Measurements from ENCODE around the gene TEPSIN. TPM values are rescaled to one million over a fixed set of nuclear protein-coding genes. Genes with fewer than 3 reads are reported as not detected.

TEPSIN gene
- total and polyA plus RNA-seq, 2 donors (not counting 3 experiments of a cell fraction or from before 2014, with no cell fraction given), result 41.6 to 45.3 TPM

DNA sequence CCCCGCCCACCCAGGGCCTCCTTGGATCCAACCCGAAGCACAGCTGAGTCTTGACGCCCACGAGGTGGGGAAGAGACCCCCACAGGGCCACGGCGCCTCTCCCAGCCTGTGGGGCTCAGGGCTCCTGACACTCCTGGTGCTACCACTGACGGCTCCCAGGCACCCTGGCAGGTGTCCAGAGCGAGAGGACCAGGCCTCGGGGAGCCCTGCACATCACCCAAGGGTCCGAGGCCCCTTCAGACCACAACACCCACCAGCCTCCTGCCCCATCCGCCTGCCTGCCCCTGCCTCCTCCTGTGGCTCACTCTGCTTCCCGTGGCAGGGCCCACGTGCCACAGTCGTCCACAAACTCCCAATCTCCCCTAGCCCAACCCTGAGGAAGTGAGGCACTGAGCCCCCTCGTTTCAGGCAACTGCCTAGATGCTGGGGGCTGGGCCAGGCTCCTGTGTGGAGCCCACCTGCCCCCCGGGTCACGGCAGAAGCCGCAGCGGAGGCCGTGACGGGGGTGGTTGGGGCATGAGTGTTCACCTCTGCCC lies 44.6 kb downstream of the TEPSIN start:
- no peak for DNase-seq (ENCODE audit: low read depth, low spot score)
- CTCF ChIA-PET, result no interaction called here
- no peak overlapping the region for H3K4me3 ChIP-seq (replicated peaks in 1 of 3; ENCODE audit: insufficient read depth in 1 of 3, low read depth in 1 of 3, low read length in 3 of 3)
- no peaks in the 10 kb centered on the region for H3K9me3 ChIP-seq (replicated peaks; ENCODE audit: control insufficient read depth, insufficient read depth, low read length)
- H3K36me3 ChIP-seq (ENCODE audit: control insufficient read depth in 2 of 2, extremely low read depth in 1 of 2, insufficient read depth in 2 of 2, low read length in 2 of 2), result peaks cover 0 to 7% of the 10 kb centered on the region in 2 experiments
- no peak overlapping the region for H2AFZ ChIP-seq (ENCODE audit: low read depth, low read length)
- H3K9me1 ChIP-seq (replicated peaks; ENCODE audit: control insufficient read depth, extremely low read depth, insufficient read depth, low read length), result no peaks in the 10 kb centered on the region
- intact Hi-C loops (cut with micrococcal nuclease), result no loop called here
- H3K4me2 ChIP-seq (ENCODE audit: insufficient read depth, low read length), result no peak overlapping the region
- dilution Hi-C loops (cut with MboI; ENCODE audit: extremely low pct_ligation_motif_present, low sequenced_read_pairs), result no loop called here
- no peak for FAIRE-seq
- TF ChIP-seq POLR2A (IDR thresholded peaks at IDR 0.05; ENCODE audit: low read depth, low read length), result no peak
- TF ChIP-seq JUN (IDR thresholded peaks at IDR 0.05; ENCODE audit: borderline replicate concordance, insufficient read depth, insufficient read length, low read depth), result no peak
- TF ChIP-seq EZH2 (IDR thresholded peaks at IDR 0.05; ENCODE audit: borderline replicate concordance, low read depth, low read length, severe bottlenecking), result no peak
- no peak for TF ChIP-seq POLR2AphosphoS5 (IDR thresholded peaks at IDR 0.05; ENCODE audit: insufficient read depth, low read depth, low read length)
- no peak for TF ChIP-seq GATA2 (IDR thresholded peaks at IDR 0.05; ENCODE audit: insufficient read depth, insufficient read length, low read depth, low read length)
- TF ChIP-seq FOS (IDR thresholded peaks at IDR 0.05; ENCODE audit: borderline replicate concordance, insufficient read depth, low read length), result no peak
- no peak for TF ChIP-seq MYC (IDR thresholded peaks at IDR 0.05; ENCODE audit: low read depth, low read length)
- TF ChIP-seq, protein P1, sequence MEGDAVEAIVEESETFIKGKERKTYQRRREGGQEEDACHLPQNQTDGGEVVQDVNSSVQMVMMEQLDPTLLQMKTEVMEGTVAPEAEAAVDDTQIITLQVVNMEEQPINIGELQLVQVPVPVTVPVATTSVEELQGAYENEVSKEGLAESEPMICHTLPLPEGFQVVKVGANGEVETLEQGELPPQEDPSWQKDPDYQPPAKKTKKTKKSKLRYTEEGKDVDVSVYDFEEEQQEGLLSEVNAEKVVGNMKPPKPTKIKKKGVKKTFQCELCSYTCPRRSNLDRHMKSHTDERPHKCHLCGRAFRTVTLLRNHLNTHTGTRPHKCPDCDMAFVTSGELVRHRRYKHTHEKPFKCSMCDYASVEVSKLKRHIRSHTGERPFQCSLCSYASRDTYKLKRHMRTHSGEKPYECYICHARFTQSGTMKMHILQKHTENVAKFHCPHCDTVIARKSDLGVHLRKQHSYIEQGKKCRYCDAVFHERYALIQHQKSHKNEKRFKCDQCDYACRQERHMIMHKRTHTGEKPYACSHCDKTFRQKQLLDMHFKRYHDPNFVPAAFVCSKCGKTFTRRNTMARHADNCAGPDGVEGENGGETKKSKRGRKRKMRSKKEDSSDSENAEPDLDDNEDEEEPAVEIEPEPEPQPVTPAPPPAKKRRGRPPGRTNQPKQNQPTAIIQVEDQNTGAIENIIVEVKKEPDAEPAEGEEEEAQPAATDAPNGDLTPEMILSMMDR (IDR thresholded peaks at IDR 0.05; ENCODE audit: extremely low read depth in 1 of 2, insufficient read depth in 1 of 2, low read depth in 1 of 2, low read length in 2 of 2), result no peak
- TF ChIP-seq, protein P2, sequence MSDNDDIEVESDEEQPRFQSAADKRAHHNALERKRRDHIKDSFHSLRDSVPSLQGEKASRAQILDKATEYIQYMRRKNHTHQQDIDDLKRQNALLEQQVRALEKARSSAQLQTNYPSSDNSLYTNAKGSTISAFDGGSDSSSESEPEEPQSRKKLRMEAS (IDR thresholded peaks at IDR 0.05; ENCODE audit: insufficient read depth, insufficient read length), result no peak
- H3K9ac ChIP-seq (replicated peaks; ENCODE audit: extremely low read depth, insufficient read depth, low read length), result no peak overlapping the region
- POLR2A ChIA-PET, result no interaction called here
- no peaks in the 10 kb centered on the region for H3K4me1 ChIP-seq (ENCODE audit: control insufficient read depth, extremely low read depth, insufficient read depth, low read length)
- no peaks in the 10 kb centered on the region for H3K79me2 ChIP-seq (ENCODE audit: control insufficient read depth, insufficient read depth, low read length)
- no peaks in the 10 kb centered on the region for H4K20me1 ChIP-seq (replicated peaks; ENCODE audit: control insufficient read depth, extremely low read depth, insufficient read depth, low read length)
- no peaks in the 10 kb centered on the region for H3K27me3 ChIP-seq (ENCODE audit: control insufficient read depth in 2 of 2, insufficient read depth in 2 of 2, low read length in 2 of 2)
- no TSS peak for BruUV-seq (replicated peaks)
- H3K27ac ChIP-seq (ENCODE audit: insufficient read depth, low read depth, low read length), result no peak overlapping the region

Measured in endothelial cell of umbilical vein (primary cell).